ENCODE results near the gene ZC2HC1B.

The ZC2HC1B gene

GRCh38 chr6:143902827-143903226 lies 38.6 kb downstream of the ZC2HC1B start:
- TF ChIP-seq FOXP2 (optimal IDR thresholded peaks at IDR 0.05; ENCODE audit: borderline replicate concordance, extremely low read depth, extremely low read length, insufficient read depth) (no peak), POLR2AphosphoS5 (IDR thresholded peaks at IDR 0.05; ENCODE audit: low read depth, low read length) (no peak), REST (IDR thresholded peaks at IDR 0.05; ENCODE audit: insufficient read depth in 1 of 2, low read depth in 2 of 2, low read length in 2 of 2) (no peak), TAF1 (IDR thresholded peaks at IDR 0.05; ENCODE audit: borderline replicate concordance, insufficient read depth, low read length) (no peak), SIN3A (IDR thresholded peaks at IDR 0.05; ENCODE audit: borderline replicate concordance, insufficient read depth, low read length) (no peak)

- no peak for TF ChIP-seq SIN3A (IDR thresholded peaks at IDR 0.05; ENCODE audit: borderline replicate concordance, insufficient read depth, low read length)
- TF ChIP-seq REST (IDR thresholded peaks at IDR 0.05; ENCODE audit: insufficient read depth in 1 of 2, low read depth in 2 of 2, low read length in 2 of 2) = no peak
- no peak for TF ChIP-seq TAF1 (IDR thresholded peaks at IDR 0.05; ENCODE audit: borderline replicate concordance, insufficient read depth, low read length)
- TF ChIP-seq FOXP2 (optimal IDR thresholded peaks at IDR 0.05; ENCODE audit: borderline replicate concordance, extremely low read depth, extremely low read length, insufficient read depth) = no peak
- no peak for TF ChIP-seq POLR2AphosphoS5 (IDR thresholded peaks at IDR 0.05; ENCODE audit: low read depth, low read length)
These were observed 46.8 kb downstream of the ZC2HC1B start for GRCh38 chr6:143911028-143911427.

- TF ChIP-seq SIN3A (IDR thresholded peaks at IDR 0.05; ENCODE audit: borderline replicate concordance, insufficient read depth, low read length) (no peak), TAF1 (IDR thresholded peaks at IDR 0.05; ENCODE audit: borderline replicate concordance, insufficient read depth, low read length) (no peak), FOXP2 (optimal IDR thresholded peaks at IDR 0.05; ENCODE audit: borderline replicate concordance, extremely low read depth, extremely low read length, insufficient read depth) (no peak)
These were observed 48.4 kb downstream of the ZC2HC1B start for GRCh38 chr6:143912671-143913070.

- no peak for TF ChIP-seq REST (IDR thresholded peaks at IDR 0.05; ENCODE audit: insufficient read depth in 1 of 2, low read depth in 2 of 2, low read length in 2 of 2)
These were observed 64.6 kb downstream of the ZC2HC1B start for GRCh38 chr6:143928853-143929252.

- TF ChIP-seq FOXP2 (optimal IDR thresholded peaks at IDR 0.05; ENCODE audit: borderline replicate concordance, extremely low read depth, extremely low read length, insufficient read depth) = no peak
- TF ChIP-seq POLR2AphosphoS5 (IDR thresholded peaks at IDR 0.05; ENCODE audit: low read depth, low read length) = no peak
- no peak for TF ChIP-seq TAF1 (IDR thresholded peaks at IDR 0.05; ENCODE audit: borderline replicate concordance, insufficient read depth, low read length)
- TF ChIP-seq REST (IDR thresholded peaks at IDR 0.05; ENCODE audit: insufficient read depth in 1 of 2, low read depth in 2 of 2, low read length in 2 of 2) = no peak
- no peak for TF ChIP-seq SIN3A (IDR thresholded peaks at IDR 0.05; ENCODE audit: borderline replicate concordance, insufficient read depth, low read length)
These were observed 65.7 kb downstream of the ZC2HC1B start for GRCh38 chr6:143929975-143930374.

Data from PFSK-1 (cell line).